GM06990 (cell line): Measurements from ENCODE around the gene TRABD2A.

Experiments
- DNase-seq: peaks from one replicate; pipeline ENCODE4 v3.0.0-alpha.2; 2011; ENCODE audit not compliant: insufficient read length; ENCODE audit errors: extremely low read depth
- H3K27me3 ChIP-seq: replicated peaks from 2 replicates; pipeline ENCODE4 v1.6.0; 2011; ENCODE audit warnings: low read length; ENCODE audit not compliant: control insufficient read depth, insufficient read depth
- H3K36me3 ChIP-seq: 2 replicates; pipeline ENCODE4 v1.5.1; 2011; ENCODE audit warnings: low read length; ENCODE audit not compliant: control insufficient read depth, insufficient read depth
- H3K4me3 ChIP-seq: replicated peaks from 2 replicates; pipeline ENCODE4 v1.5.1; 2011; ENCODE audit warnings: low read depth, mild to moderate bottlenecking, control low read depth, low read length
- TF ChIP-seq, protein P1 (sequence below): IDR thresholded peaks from 2 replicates; pipeline ENCODE4 v1.5.1; 2011; ENCODE audit warnings: low read length, control low read depth, mild to moderate bottlenecking, inconsistent platforms; ENCODE audit not compliant: insufficient read depth, poor library complexity, severe bottlenecking

The TRABD2A gene

GRCh38 chr2:84881581-84882413 is 913 bp upstream of the TRABD2A start:
- Histone ChIP-seq H3K27me3 (no peaks in the 10 kb centered on the region; the same call in 1 of the 2 replicates), H3K36me3 (no peaks in the 10 kb centered on the region), H3K4me3 (peak overlapping the region; percentile 50)
- peak; percentile 65 for DNase-seq
- TF ChIP-seq, protein P1, sequence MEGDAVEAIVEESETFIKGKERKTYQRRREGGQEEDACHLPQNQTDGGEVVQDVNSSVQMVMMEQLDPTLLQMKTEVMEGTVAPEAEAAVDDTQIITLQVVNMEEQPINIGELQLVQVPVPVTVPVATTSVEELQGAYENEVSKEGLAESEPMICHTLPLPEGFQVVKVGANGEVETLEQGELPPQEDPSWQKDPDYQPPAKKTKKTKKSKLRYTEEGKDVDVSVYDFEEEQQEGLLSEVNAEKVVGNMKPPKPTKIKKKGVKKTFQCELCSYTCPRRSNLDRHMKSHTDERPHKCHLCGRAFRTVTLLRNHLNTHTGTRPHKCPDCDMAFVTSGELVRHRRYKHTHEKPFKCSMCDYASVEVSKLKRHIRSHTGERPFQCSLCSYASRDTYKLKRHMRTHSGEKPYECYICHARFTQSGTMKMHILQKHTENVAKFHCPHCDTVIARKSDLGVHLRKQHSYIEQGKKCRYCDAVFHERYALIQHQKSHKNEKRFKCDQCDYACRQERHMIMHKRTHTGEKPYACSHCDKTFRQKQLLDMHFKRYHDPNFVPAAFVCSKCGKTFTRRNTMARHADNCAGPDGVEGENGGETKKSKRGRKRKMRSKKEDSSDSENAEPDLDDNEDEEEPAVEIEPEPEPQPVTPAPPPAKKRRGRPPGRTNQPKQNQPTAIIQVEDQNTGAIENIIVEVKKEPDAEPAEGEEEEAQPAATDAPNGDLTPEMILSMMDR = peak; percentile 78

- no peak for DNase-seq
- H3K36me3 ChIP-seq = no peaks in the 10 kb centered on the region
- no peaks in the 10 kb centered on the region; the same call in none of the 2 replicates for H3K27me3 ChIP-seq
- peak overlapping the region; percentile 50 for H3K4me3 ChIP-seq
- TF ChIP-seq, protein P1 = no peak
These were observed 564 bp downstream of the TRABD2A start for GRCh38 chr2:84880395-84880644.

- Histone ChIP-seq H3K27me3 (no peaks in the 10 kb centered on the region; the same call in none of the 2 replicates), H3K4me3 (peak overlapping the region; percentile 50)
These were observed 1.1 kb downstream of the TRABD2A start for GRCh38 chr2:84879584-84880394.

DNA sequence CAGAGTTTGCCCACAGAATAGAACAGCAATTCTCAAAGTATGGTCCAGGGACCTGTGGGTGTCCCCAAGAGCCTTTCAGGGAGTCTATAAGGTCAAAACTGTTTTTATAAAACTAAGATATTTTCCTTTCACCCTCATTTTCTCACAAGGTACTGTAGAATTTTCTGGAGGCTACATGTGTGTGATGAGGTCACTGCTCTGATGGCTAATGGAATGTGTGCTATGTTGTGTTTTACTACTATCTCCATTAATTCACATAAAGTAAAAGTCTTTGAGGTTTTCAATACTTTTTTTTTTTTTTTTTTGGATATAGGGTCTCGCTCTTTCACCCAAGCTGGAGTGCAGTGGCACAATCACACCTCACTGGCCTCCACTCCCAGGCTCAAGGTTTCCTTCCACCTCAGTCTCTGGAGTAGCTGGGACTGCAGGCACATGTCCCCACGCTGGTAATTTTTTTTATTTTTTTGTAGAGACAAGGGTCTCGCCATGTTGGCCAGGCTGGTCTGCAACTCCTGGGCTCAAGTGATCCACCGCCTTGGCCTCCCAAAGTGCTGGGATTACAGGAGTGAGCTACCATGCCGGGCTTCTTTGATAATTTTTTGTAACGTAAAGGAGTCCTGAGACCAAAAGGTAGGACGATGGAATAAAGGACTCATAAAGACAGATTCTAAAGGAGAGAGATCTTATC is 1.8 kb downstream of the TRABD2A start:
- TF ChIP-seq, protein P1 = no peak
- H3K36me3 ChIP-seq = no peaks in the 10 kb centered on the region
- H3K4me3 ChIP-seq = no peak overlapping the region
- H3K27me3 ChIP-seq = no peaks in the 10 kb centered on the region; the same call in none of the 2 replicates
- no peak for DNase-seq

More at GRCh38 chr2:84879584-84880394, 1.1 kb downstream of the TRABD2A start:
- TF ChIP-seq, protein P1 = no peak
- DNase-seq = peak; percentile 45
- no peaks in the 10 kb centered on the region for H3K36me3 ChIP-seq

GRCh38 chr2:84878459-84878858 is 2.4 kb downstream of the TRABD2A start:
- no peaks in the 10 kb centered on the region; the same call in none of the 2 replicates for H3K27me3 ChIP-seq
- no peak for DNase-seq
- no peak overlapping the region for H3K4me3 ChIP-seq
- H3K36me3 ChIP-seq = no peaks in the 10 kb centered on the region
- TF ChIP-seq, protein P1 = no peak
